Measurements from ENCODE around the gene PDXP. TPM values are rescaled to one million over a fixed set of nuclear protein-coding genes. Genes with fewer than 3 reads are reported as not detected.
A peak's percentile ranks its signal among the peaks of the same experiment; 100 is the strongest.

The PDXP gene
- total and polyA plus RNA-seq, 2 of the 13 experiments (the other 11 are each of a cell fraction or from before 2014, with no cell fraction given): 58.2 to 70.6 TPM

GRCh38 chr22:37659066-37659896 is 758 bp downstream of the PDXP start (continued):
- TF ChIP-seq ZFP91 (CRISPR knock-in tag; IDR thresholded peaks at IDR 0.05; ENCODE audit: borderline replicate concordance) (peak; percentile 67; the same call in 1 of the 2 replicates), TARDBP (CRISPR knock-in tag; IDR thresholded peaks at IDR 0.05) (peak; percentile 80; the same call in 1 of the 2 replicates), ZNF513 (CRISPR knock-in tag; conservative IDR thresholded peaks at IDR 0.05) (no peak), RARA (CRISPR knock-in tag; IDR thresholded peaks at IDR 0.05) (peak; percentile 80), PAXIP1 (CRISPR knock-in tag; conservative IDR thresholded peaks at IDR 0.05) (peak; percentile 83), BORCS8-MEF2B (CRISPR knock-in tag; IDR thresholded peaks at IDR 0.05) (peak; percentile 29; the same call in 1 of the 2 replicates), SAFB2 (CRISPR knock-in tag; IDR thresholded peaks at IDR 0.05; ENCODE audit: borderline replicate concordance, low read depth) (peak; percentile 56; the same call in 1 of the 2 replicates), ZNF7 (CRISPR knock-in tag; IDR thresholded peaks at IDR 0.05) (no peak), DBP (CRISPR knock-in tag; IDR thresholded peaks at IDR 0.05; ENCODE audit: not compliant biosample characterization) (no peak), GABPA (IDR thresholded peaks at IDR 0.05; ENCODE audit: low read depth, low read length) (no peak), GABPA (CRISPR knock-in tag; IDR thresholded peaks at IDR 0.05; ENCODE audit: low read depth) (peak; percentile 22; the same call in 1 of the 2 replicates), TBX3 (IDR thresholded peaks at IDR 0.05; ENCODE audit: borderline replicate concordance) (peak; percentile 59; the same call in 1 of the 2 replicates), CBX2 (IDR thresholded peaks at IDR 0.05; ENCODE audit: low read depth, low read length) (no peak), CBX2 (CRISPR knock-in tag; IDR thresholded peaks at IDR 0.05; ENCODE audit: low read depth) (no peak), ZXDC (CRISPR knock-in tag; IDR thresholded peaks at IDR 0.05) (peak; percentile 13; the same call in 1 of the 2 replicates), ZNF580 (CRISPR knock-in tag; IDR thresholded peaks at IDR 0.05; ENCODE audit: borderline replicate concordance, low read depth) (peak; percentile 54; the same call in 1 of the 2 replicates), ZNF430 (CRISPR knock-in tag; IDR thresholded peaks at IDR 0.05) (peak; percentile 78; the same call in 1 of the 2 replicates)

All from HepG2 (cell line).